Amniotic epithelial cell (primary cell): Measurements from ENCODE around the gene MLX.
"Not testable (repeated sequence)": the region's sequence is repeated elsewhere in the genome, so short reads cannot be mapped to it uniquely, and the experiment has no call there.

Experiments used
- DNase-seq: peaks from one replicate; pipeline ENCODE4 v3.0.0-alpha.2; 2010; ENCODE audit warnings: low read depth

Gene MLX

GRCh38 chr17:42536372-42537155 lies 30.3 kb upstream of the MLX start:
- DNase-seq: peak; percentile 69

- no peak for DNase-seq
Measured at GRCh38 chr17:42537156-42537805, 29.6 kb upstream of the MLX start.

GRCh38 chr17:42537826-42538451 lies 29.0 kb upstream of the MLX start:
- no peak for DNase-seq

GRCh38 chr17:42538482-42538881 lies 28.4 kb upstream of the MLX start:
- no peak for DNase-seq

- not testable (repeated sequence) for DNase-seq
Measured at GRCh38 chr17:42540558-42540957, 26.3 kb upstream of the MLX start.

GRCh38 chr17:42541041-42541833 lies 25.7 kb upstream of the MLX start:
- DNase-seq: no peak

GRCh38 chr17:42543190-42544079 lies 23.5 kb upstream of the MLX start:
- DNase-seq: no peak

GRCh38 chr17:42544874-42545283 lies 22.0 kb upstream of the MLX start:
- no peak for DNase-seq

- peak; percentile 54 for DNase-seq
Measured at GRCh38 chr17:42545755-42546505, 21.0 kb upstream of the MLX start.

- DNase-seq: no peak
Measured at GRCh38 chr17:42547001-42547461, 19.9 kb upstream of the MLX start.

GRCh38 chr17:42547698-42548069 lies 19.2 kb upstream of the MLX start:
- no peak for DNase-seq

GRCh38 chr17:42548070-42548837 lies 18.6 kb upstream of the MLX start:
- DNase-seq: peak; percentile 61

- no peak for DNase-seq
Measured at GRCh38 chr17:42548993-42549755, 17.7 kb upstream of the MLX start.

GRCh38 chr17:42552736-42553135 lies 14.2 kb upstream of the MLX start, which contains the start of gene HSD17B1:
HSD17B1 (plus strand) TSS chr17:42552923; CDS start chr17:42552934, 11 bp downstream.
- DNase-seq: not testable (repeated sequence)

- DNase-seq: peak; percentile 48
Measured at GRCh38 chr17:42553161-42553818, 13.6 kb upstream of the MLX start.

- no peak for DNase-seq
Measured at GRCh38 chr17:42553866-42554249, 13.0 kb upstream of the MLX start.

GRCh38 chr17:42554250-42555121 lies 12.4 kb upstream of the MLX start:
- peak; percentile 72 for DNase-seq
